Endothelial cell of umbilical vein (primary cell): ENCODE measurements around the gene TFDP1. TPM values are rescaled to one million over a fixed set of nuclear protein-coding genes. Genes with fewer than 3 reads are reported as not detected.

Source experiments
- BruUV-seq: library from RNA; stranded (reverse); fragments of 400-500 nt; replicated peaks from 2 replicates; lab custom pipeline; 2021; lab: Mats Ljungman, UMichigan
- CTCF ChIA-PET: fragments of 300-600, 350-600 bp; sonication (Branson Sonifier 250); formaldehyde crosslinking; loops from one replicate; lab custom pipeline; 2021; ENCODE audit warnings: antibody characterized with exemption, inconsistent platforms; lab: Charles Lee
- POLR2A ChIA-PET: fragments of 300-600, 350-600 bp; sonication (Branson Sonifier 250); formaldehyde crosslinking; loops from one replicate; lab custom pipeline; 2021; ENCODE audit warnings: antibody characterized with exemption, inconsistent platforms; lab: Charles Lee
- DNase-seq: peaks from one replicate; pipeline ENCODE4 v3.0.0-alpha.2; 2011; ENCODE audit warnings: low read depth, low spot score
- FAIRE-seq: peaks from 2 replicates; lab custom pipeline; 2011; peaks lifted over from hg19 to GRCh38; lab: Jason Lieb, UNC
- H2AFZ ChIP-seq: 2 replicates; pipeline ENCODE4 v1.6.0; 2012; ENCODE audit warnings: low read depth, low read length, control low read depth, inconsistent platforms
- H3K27ac ChIP-seq: 2 replicates; pipeline ENCODE4 v1.5.1; 2011; ENCODE audit warnings: low read depth, mild to moderate bottlenecking, control low read depth, low read length, moderate library complexity; ENCODE audit not compliant: insufficient read depth
- H3K27me3 ChIP-seq, 2 experiments: 2 replicates each; pipeline versions ENCODE4 v1.6.0 to v1.6.1; 2011; ENCODE audit warnings: low read length in 2 of 2, mixed read lengths in 1 of 2; ENCODE audit not compliant: control insufficient read depth in 2 of 2, insufficient read depth in 2 of 2
- H3K36me3 ChIP-seq, 2 experiments: 2 replicates in 1 of 2; 3 replicates in 1 of 2; pipeline ENCODE4 v1.5.1; 2011; ENCODE audit warnings: low read length in 2 of 2, mild to moderate bottlenecking in 1 of 2, moderate library complexity in 1 of 2; ENCODE audit not compliant: control insufficient read depth in 2 of 2, insufficient read depth in 2 of 2; ENCODE audit errors: extremely low read depth in 1 of 2
- H3K4me1 ChIP-seq: 3 replicates; pipeline ENCODE4 v1.5.1; 2011; ENCODE audit warnings: mild to moderate bottlenecking, low read length; ENCODE audit not compliant: control insufficient read depth, insufficient read depth; ENCODE audit errors: extremely low read depth
- H3K4me2 ChIP-seq: 2 replicates; pipeline ENCODE4 v1.6.1; 2011; ENCODE audit warnings: low read length, control low read depth, mixed read lengths; ENCODE audit not compliant: insufficient read depth
- H3K4me3 ChIP-seq, 3 experiments: fragments of 200-600 bp in 1 of 3; sonication (generic), shearing (Covaris generic) in 1 of 3; replicated peaks in 1 of 3; 2 replicates each; pipeline ENCODE4 v1.5.1; 2011 to 2016; ENCODE audit warnings: control low read depth in 3 of 3, low read length in 3 of 3, mild to moderate bottlenecking in 2 of 3, inconsistent platforms in 1 of 3, low read depth in 1 of 3, moderate library complexity in 1 of 3; ENCODE audit not compliant: insufficient read depth in 1 of 3
- H3K79me2 ChIP-seq: 2 replicates; pipeline ENCODE4 v1.6.0; 2012; ENCODE audit warnings: low read length, inconsistent platforms; ENCODE audit not compliant: control insufficient read depth, insufficient read depth
- H3K9ac ChIP-seq: replicated peaks from 2 replicates; pipeline ENCODE3; 2011; ENCODE audit warnings: low read length, control low read depth; ENCODE audit not compliant: insufficient read depth; ENCODE audit errors: extremely low read depth
- H3K9me1 ChIP-seq: replicated peaks from 3 replicates; pipeline ENCODE4 v1.6.0; 2011; ENCODE audit warnings: mild to moderate bottlenecking, low read length; ENCODE audit not compliant: control insufficient read depth, insufficient read depth; ENCODE audit errors: extremely low read depth
- H3K9me3 ChIP-seq: replicated peaks from 2 replicates; pipeline ENCODE4 v1.5.1; 2012; ENCODE audit warnings: low read length, inconsistent platforms; ENCODE audit not compliant: control insufficient read depth, insufficient read depth
- H4K20me1 ChIP-seq: replicated peaks from 2 replicates; pipeline ENCODE3; 2011; ENCODE audit warnings: mild to moderate bottlenecking, low read length; ENCODE audit not compliant: control insufficient read depth, insufficient read depth; ENCODE audit errors: extremely low read depth
- CTCF ChIP-seq, 2 donors: IDR thresholded peaks; 1 replicate in 1 of 2; 2 replicates in 1 of 2; pipeline ENCODE4 v1.5.1; 2011; ENCODE audit warnings: low read length in 2 of 2, mild to moderate bottlenecking in 2 of 2, moderate library complexity in 2 of 2, control low read depth in 1 of 2, inconsistent platforms in 1 of 2, low read depth in 1 of 2; ENCODE audit not compliant: insufficient read depth in 1 of 2; ENCODE audit errors: extremely low read depth in 1 of 2
- EZH2 ChIP-seq: IDR thresholded peaks from 2 replicates; pipeline ENCODE4 v1.6.1; 2012; ENCODE audit warnings: borderline replicate concordance, low read depth, mild to moderate bottlenecking, moderate library complexity, low read length, inconsistent platforms; ENCODE audit not compliant: severe bottlenecking
- FOS ChIP-seq: IDR thresholded peaks from 2 replicates; pipeline ENCODE4 v1.6.1; 2011; ENCODE audit warnings: mild to moderate bottlenecking, low read length, moderate library complexity, borderline replicate concordance; ENCODE audit not compliant: insufficient read depth
- GATA2 ChIP-seq: IDR thresholded peaks from 2 replicates; pipeline ENCODE4 v1.7.0; 2011; ENCODE audit warnings: low read depth, mild to moderate bottlenecking, moderate library complexity, mixed read lengths, low read length; ENCODE audit not compliant: insufficient read length, insufficient read depth
- JUN ChIP-seq: IDR thresholded peaks from 2 replicates; pipeline ENCODE4 v1.6.1; 2011; ENCODE audit warnings: borderline replicate concordance, low read depth; ENCODE audit not compliant: insufficient read length, insufficient read depth
- POLR2A ChIP-seq: IDR thresholded peaks from 2 replicates; pipeline ENCODE4 v1.6.1; 2012; ENCODE audit warnings: low read depth, mild to moderate bottlenecking, control low read depth, low read length
- POLR2AphosphoS5 ChIP-seq: IDR thresholded peaks from 2 replicates; pipeline ENCODE4 v1.6.1; 2012; ENCODE audit warnings: low read depth, mild to moderate bottlenecking, control low read depth, low read length, moderate library complexity; ENCODE audit not compliant: insufficient read depth
- dilution Hi-C: fragments of 300-500 bp; cut with MboI; formaldehyde crosslinking; loops from one replicate; pipeline ENCODE4 v1.15.0; 2019; ENCODE audit warnings: low sequenced_read_pairs; ENCODE audit not compliant: extremely low pct_ligation_motif_present
- intact Hi-C: fragments of 100-400 bp; cut with micrococcal nuclease; formaldehyde crosslinking; loops from one replicate; pipeline ENCODE4 v1.10.0; 2022
- polyA plus RNA-seq, 4 experiments: library from polyadenylated mRNA; depleted of rRNA in 3 of 4; stranded (reverse) in 3 of 4; unstranded in 1 of 4; fragments of >200 nt; gene quantifications; 2 replicates each; pipeline versions ENCODE4 v1.2.1 to v1.2.3, GENCODE V29; 2011 to 2012; ENCODE audit warnings: missing spikeins in 1 of 4
- total RNA-seq: library from RNA; stranded (reverse); gene quantifications from 2 replicates; pipeline ENCODE4 v1.2.3, GENCODE V29; 2021

TFDP1 gene
- total and polyA plus RNA-seq, 2 donors (not counting 3 experiments of a cell fraction or from before 2014, with no cell fraction given): 64.3 to 137 TPM

GRCh38 chr13:113609616-113610015 is 25.1 kb downstream of the TFDP1 start:
- no peaks in the 10 kb centered on the region for H3K9me3 ChIP-seq
- no peak overlapping the region for H3K9ac ChIP-seq
- intact Hi-C loops (no loop called here), dilution Hi-C loops (no loop called here)
- FAIRE-seq (no peak), DNase-seq (no peak)
- TF ChIP-seq CTCF (IDR thresholded peaks at IDR 0.05; ENCODE audit: extremely low read depth in 1 of 2, insufficient read depth in 1 of 2, low read depth in 1 of 2, low read length in 2 of 2) (no peak), POLR2A (no peak), EZH2 (no peak)
- no peaks in the 10 kb centered on the region for H3K27me3 ChIP-seq
- H3K36me3 ChIP-seq: peaks cover 0 to 19% of the 10 kb centered on the region in 2 experiments
- no peak overlapping the region for H3K4me2 ChIP-seq
- no TSS peak for BruUV-seq
- no peak overlapping the region for H3K27ac ChIP-seq
- H3K79me2 ChIP-seq: peaks cover 91% of the 10 kb centered on the region
- no peaks in the 10 kb centered on the region for H3K4me1 ChIP-seq
- no peak overlapping the region for H2AFZ ChIP-seq
- POLR2A ChIA-PET: no interaction called here
- CTCF ChIA-PET: no interaction called here
- H4K20me1 ChIP-seq: no peaks in the 10 kb centered on the region
- no peak overlapping the region for H3K4me3 ChIP-seq
- H3K9me1 ChIP-seq: no peaks in the 10 kb centered on the region

- no peak overlapping the region for H3K4me2 ChIP-seq
- no peak overlapping the region for H3K9ac ChIP-seq
- peaks cover 91% of the 10 kb centered on the region for H3K79me2 ChIP-seq
- no peak for DNase-seq
- intact Hi-C loops (no loop called here), dilution Hi-C loops (no loop called here)
- CTCF ChIA-PET: no interaction called here
- H3K4me3 ChIP-seq: no peak overlapping the region
- BruUV-seq: no TSS peak
- no peak for FAIRE-seq
- no peaks in the 10 kb centered on the region for H3K4me1 ChIP-seq
- no peaks in the 10 kb centered on the region for H3K9me3 ChIP-seq
- H3K27ac ChIP-seq: no peak overlapping the region
- H2AFZ ChIP-seq: no peak overlapping the region
- POLR2A ChIA-PET: no interaction called here
- H3K36me3 ChIP-seq: peaks cover 0 to 19% of the 10 kb centered on the region in 2 experiments
- H3K9me1 ChIP-seq: no peaks in the 10 kb centered on the region
- H4K20me1 ChIP-seq: no peaks in the 10 kb centered on the region
- no peaks in the 10 kb centered on the region for H3K27me3 ChIP-seq
- no peak for TF ChIP-seq POLR2AphosphoS5
- no peak for TF ChIP-seq FOS
- no peak for TF ChIP-seq CTCF (IDR thresholded peaks at IDR 0.05; ENCODE audit: extremely low read depth in 1 of 2, insufficient read depth in 1 of 2, low read depth in 1 of 2, low read length in 2 of 2)
- no peak for TF ChIP-seq JUN
- TF ChIP-seq GATA2: no peak
- TF ChIP-seq EZH2: no peak
Observed at GRCh38 chr13:113610266-113610665, 25.7 kb downstream of the TFDP1 start.
